Upper lobe of right lung (tissue), 1 donor: ENCODE results near the gene RANBP1. TPM values are rescaled to one million over a fixed set of nuclear protein-coding genes. Genes with fewer than 3 reads are reported as not detected.

Experiments used
- ATAC-seq: fragments of 200-7000 bp; cut with Tn5 transposase; one replicate; pipeline ENCODE4 v1.9.1; 2020; ENCODE audit warnings: mild to moderate bottlenecking, moderate library complexity
- DNase-seq: peaks from one replicate; pipeline ENCODE4 v3.0.0-alpha.2; 2020
- H3K27ac ChIP-seq: fragments of 200-600 bp; one replicate; pipeline ENCODE4 v1.8.0; 2022
- H3K27me3 ChIP-seq: fragments of 200-600 bp; one replicate; pipeline ENCODE4 v1.8.0; 2022; ENCODE audit warnings: mild to moderate bottlenecking
- H3K36me3 ChIP-seq: fragments of 200-600 bp; one replicate; pipeline ENCODE4 v1.8.0; 2022
- H3K4me1 ChIP-seq: fragments of 200-600 bp; one replicate; pipeline ENCODE4 v1.8.0; 2022
- H3K4me3 ChIP-seq: fragments of 200-600 bp; one replicate; pipeline ENCODE4 v1.8.0; 2022; ENCODE audit warnings: mild to moderate bottlenecking
- H3K9me3 ChIP-seq: fragments of 200-600 bp; one replicate; pipeline ENCODE4 v1.8.0; 2022
- CTCF ChIP-seq: fragments of 200-600 bp; IDR thresholded peaks from one replicate; pipeline ENCODE4 v1.8.0; 2022; ENCODE audit warnings: antibody characterized with exemption
- intact Hi-C: fragments of 100-400 bp; cut with DNase I; formaldehyde crosslinking; loops from one replicate; pipeline ENCODE4 v1.11.0; 2022
- microRNA-seq: library from miRNA; unstranded; fragments of <30 nt; microRNA quantifications from one replicate; pipeline ENCODE4 v1.2.0, GENCODE V29; 2020; ENCODE audit warnings: borderline microRNAs expressed
- total RNA-seq: library from RNA; stranded (reverse); fragmentation: NEBNext Ultra II Directional; extraction: Animal tissue kit (Norgen Biotek cat#: 25700); gene quantifications from one replicate; pipeline ENCODE4 v1.2.1, GENCODE V29; 2021
- donor health status: DM: no; HTN: yes; CAD: no; lungs with severe emphysema.

The RANBP1 gene
- total RNA-seq, 1 donor from 2014 or later = 53.0 TPM

- H3K27ac ChIP-seq = no peak overlapping the region
- TF ChIP-seq CTCF = no peak
- H3K4me3 ChIP-seq = no peak overlapping the region
- DNase-seq (no peak), ATAC-seq (no peak)
- intact Hi-C loops = no loop called here
- H3K36me3 ChIP-seq = no peaks in the 10 kb centered on the region
- no peaks in the 10 kb centered on the region for H3K27me3 ChIP-seq
- H3K9me3 ChIP-seq = no peaks in the 10 kb centered on the region
- H3K4me1 ChIP-seq = no peaks in the 10 kb centered on the region
These were observed 57.9 kb downstream of the RANBP1 start for GRCh38 chr22:20173772-20174171.

DNA sequence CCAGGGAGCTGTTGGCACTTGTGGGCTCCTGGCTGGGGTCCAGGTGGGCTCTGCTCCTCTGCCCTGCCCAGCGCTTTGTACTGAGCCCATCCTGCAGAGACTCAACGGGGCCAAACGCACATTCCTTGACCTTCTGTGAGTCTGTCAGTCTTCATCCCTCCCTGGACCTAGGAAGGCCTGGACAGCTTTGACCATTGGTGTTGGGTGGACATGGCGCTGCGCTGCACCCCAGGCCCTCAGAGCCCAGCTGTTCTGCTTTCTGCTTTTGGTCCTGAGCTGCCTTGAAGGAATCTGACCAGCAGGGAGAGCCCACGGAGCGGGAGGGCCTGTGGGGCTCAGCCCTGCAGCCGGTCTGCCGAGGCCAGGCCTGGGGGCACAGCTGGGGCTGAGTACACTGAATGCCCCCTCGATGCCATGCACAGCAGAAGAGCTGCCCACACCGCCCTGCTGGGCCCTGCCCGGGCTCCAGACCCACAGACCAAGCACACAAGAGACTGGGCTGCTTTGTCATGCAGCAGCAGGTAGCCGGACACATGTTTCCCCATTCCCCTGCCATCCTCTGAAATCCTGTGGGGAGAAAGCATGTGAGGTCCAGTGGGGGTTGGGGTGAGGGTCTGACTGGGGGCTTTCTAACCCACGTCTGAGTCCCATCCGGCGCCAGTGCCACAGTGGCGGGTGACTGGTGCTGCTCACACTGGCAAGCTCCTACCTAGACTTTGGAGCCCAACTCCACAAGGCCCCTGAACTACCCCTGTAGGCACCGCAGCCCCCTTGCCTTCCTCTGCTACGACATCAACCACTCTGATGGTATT, 59.1 kb downstream of the RANBP1 start:
- H3K4me3 ChIP-seq = no peak overlapping the region
- no peak for TF ChIP-seq CTCF
- H3K36me3 ChIP-seq = no peaks in the 10 kb centered on the region
- ATAC-seq (no peak), DNase-seq (no peak)
- H3K27ac ChIP-seq = no peak overlapping the region
- H3K27me3 ChIP-seq = no peaks in the 10 kb centered on the region
- H3K9me3 ChIP-seq = no peaks in the 10 kb centered on the region
- intact Hi-C loops = no loop called here
- H3K4me1 ChIP-seq = no peaks in the 10 kb centered on the region

DNA sequence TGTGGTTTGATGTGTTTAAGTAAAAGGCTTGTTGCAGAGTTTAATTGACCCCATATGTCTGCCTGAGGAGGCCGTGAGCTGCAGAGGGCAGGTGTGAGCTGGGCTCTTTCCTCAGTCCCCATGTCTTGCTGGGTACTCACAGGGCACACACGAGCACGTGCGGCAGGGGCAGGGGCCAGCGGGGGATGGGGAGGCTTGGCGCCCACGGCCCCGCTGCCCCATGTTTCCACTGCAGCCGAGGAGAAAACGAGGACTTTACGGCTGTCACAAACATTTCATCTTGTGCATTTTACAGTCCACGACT, 59.6 kb downstream of the RANBP1 start:
- Histone ChIP-seq H3K9me3 (no peaks in the 10 kb centered on the region), H3K27me3 (no peaks in the 10 kb centered on the region), H3K27ac (no peak overlapping the region), H3K4me3 (no peak overlapping the region), H3K36me3 (no peaks in the 10 kb centered on the region), H3K4me1 (no peaks in the 10 kb centered on the region)
- DNase-seq (no peak), ATAC-seq (no peak)
- no peak for TF ChIP-seq CTCF
- intact Hi-C loops = no loop called here

- no peaks in the 10 kb centered on the region for H3K9me3 ChIP-seq
- no peak for TF ChIP-seq CTCF
- DNase-seq (no peak), ATAC-seq (no peak)
- no peaks in the 10 kb centered on the region for H3K27me3 ChIP-seq
- H3K4me3 ChIP-seq = no peak overlapping the region
- intact Hi-C loops = no loop called here
- no peak overlapping the region for H3K27ac ChIP-seq
- no peaks in the 10 kb centered on the region for H3K4me1 ChIP-seq
- no peaks in the 10 kb centered on the region for H3K36me3 ChIP-seq
These were observed 60.6 kb downstream of the RANBP1 start for GRCh38 chr22:20176421-20177085.

Small RNA genes within 50 kb of the gene (microRNA-seq; reads per million reads assigned to microRNA genes)
- gene MIR6816 = not detected

Other genes with a start within 250 kb of the RANBP1 start
- gene COMT, start 174.3 kb upstream of the RANBP1 start, total RNA-seq = 175 TPM
- 40.7 TPM for gene TXNRD2, start 174.3 kb upstream of the RANBP1 start, total RNA-seq
- 25.4 TPM for gene ARVCF, start 99.3 kb upstream of the RANBP1 start, total RNA-seq
- 37.8 TPM for gene TANGO2, start 95.0 kb upstream of the RANBP1 start, total RNA-seq
- 35.5 TPM for gene DGCR8, start 35.9 kb upstream of the RANBP1 start, total RNA-seq
- gene TRMT2A, start 1.1 kb downstream of the RANBP1 start, total RNA-seq = 53.8 TPM
- gene ZDHHC8, start 15.7 kb downstream of the RANBP1 start, total RNA-seq = 88.0 TPM
- 1.6 TPM for gene CCDC188, start 35.0 kb downstream of the RANBP1 start, total RNA-seq
- gene RTN4R, start 152.2 kb downstream of the RANBP1 start, total RNA-seq = 9.8 TPM
- gene DGCR6L, start 204.0 kb downstream of the RANBP1 start, total RNA-seq = 35.8 TPM